Coronary artery (tissue), 2 donors: ENCODE results near the gene THOC7.

Experiments used
- DNase-seq: peaks from one replicate; pipeline ENCODE4 v3.0.0-alpha.2; 2017; ENCODE audit warnings: low spot score
- H3K27ac ChIP-seq, 2 donors: fragments of 200-600 bp; sonication (generic); one replicate each; pipeline ENCODE4 v1.5.1; 2016 to 2019
- H3K4me3 ChIP-seq: fragments of 200-600 bp; sonication (generic); 2 replicates; pipeline ENCODE4 v1.5.1; 2016; ENCODE audit warnings: mild to moderate bottlenecking, moderate library complexity
- CTCF ChIP-seq: fragments of 200-600 bp; sonication (generic); IDR thresholded peaks from one replicate; pipeline ENCODE4 v1.5.1; 2019; ENCODE audit warnings: antibody characterized with exemption

THOC7 gene

GRCh38 chr3:63896332-63897030 lies 32.9 kb upstream of the THOC7 start:
- no peak for TF ChIP-seq CTCF
- H3K4me3 ChIP-seq, result no peak overlapping the region
- DNase-seq, result no peak
- H3K27ac ChIP-seq, result no peak overlapping the region

- no peak overlapping the region for H3K27ac ChIP-seq
- no peak overlapping the region for H3K4me3 ChIP-seq
- no peak for DNase-seq
These were observed 32.0 kb upstream of the THOC7 start for GRCh38 chr3:63895422-63896189.

GRCh38 chr3:63892773-63893352 lies 29.3 kb upstream of the THOC7 start:
- no peak overlapping the region for H3K27ac ChIP-seq
- H3K4me3 ChIP-seq, result no peak overlapping the region
- TF ChIP-seq CTCF, result no peak
- DNase-seq, result no peak

More at GRCh38 chr3:63895422-63896189, 32.0 kb upstream of the THOC7 start:
- no peak for TF ChIP-seq CTCF

- Histone ChIP-seq H3K27ac (no peak overlapping the region), H3K4me3 (no peak overlapping the region)
- no peak for DNase-seq
- TF ChIP-seq CTCF, result no peak
These were observed 27.9 kb upstream of the THOC7 start for GRCh38 chr3:63891518-63891917.

GRCh38 chr3:63886858-63887257 lies 23.3 kb upstream of the THOC7 start:
- no peak for DNase-seq
- H3K27ac ChIP-seq, result no peak overlapping the region
- TF ChIP-seq CTCF, result no peak

GRCh38 chr3:63880653-63881052 lies 17.0 kb upstream of the THOC7 start:
- no peak for TF ChIP-seq CTCF
- H3K27ac ChIP-seq, result no peak overlapping the region
- no peak for DNase-seq
- H3K4me3 ChIP-seq, result no peak overlapping the region

More at GRCh38 chr3:63886858-63887257, 23.3 kb upstream of the THOC7 start:
- no peak overlapping the region for H3K4me3 ChIP-seq
